HCT116 (cell line): ENCODE results near the gene FEV. TPM values are rescaled to one million over a fixed set of nuclear protein-coding genes. Genes with fewer than 3 reads are reported as not detected.

ENCODE experiments used
- ATAC-seq: fragments of 200-7000 bp; cut with Tn5 transposase; 2 replicates; pipeline ENCODE4 v1.9.1; 2020; ENCODE audit warnings: mild to moderate bottlenecking, moderate library complexity
- BruUV-seq: library from RNA; stranded (reverse); fragments of 400-500 nt; replicated peaks from 2 replicates; lab custom pipeline; 2021; lab: Mats Ljungman, UMichigan
- CTCF ChIA-PET: fragments of 300-600 bp; sonication (Branson Sonifier 250); formaldehyde crosslinking; loops from one replicate; lab custom pipeline; 2021; ENCODE audit warnings: antibody characterized with exemption; lab: Charles Lee
- POLR2A ChIA-PET: fragments of 300-600, 350-600 bp; sonication (Branson Sonifier 250); formaldehyde crosslinking; loops from one replicate; lab custom pipeline; 2021; ENCODE audit warnings: antibody characterized with exemption; lab: Charles Lee
- RAD21 ChIA-PET, 2 experiments: fragments of 300-600 bp; sonication (Branson Sonifier 250); formaldehyde crosslinking; loops; one replicate each; lab custom pipeline; 2023; ENCODE audit warnings: low total read pairs in 2 of 2; ENCODE audit not compliant: uncharacterized antibody in 2 of 2, unreplicated experiment in 2 of 2, low non-redundant PET in 1 of 2; lab: Charles Lee
- DNase-seq: peaks from one replicate; pipeline ENCODE4 v3.0.0-alpha.2; 2010; ENCODE audit warnings: low read depth, low spot score
- H2AFZ ChIP-seq: fragments of 200-600 bp; shearing (Covaris generic), sonication (generic); 2 replicates; pipeline ENCODE4 v1.6.1; 2017; ENCODE audit warnings: low read depth, mixed run types, mixed read lengths, antibody characterized with exemption, low read length; ENCODE audit not compliant: poor library complexity, severe bottlenecking
- H3K27ac ChIP-seq: 2 replicates; pipeline ENCODE4 v1.5.1; 2012; ENCODE audit warnings: low read depth, low read length
- H3K27me3 ChIP-seq: fragments of 200-600 bp; sonication (generic); 2 replicates; pipeline ENCODE4 v1.6.1; 2016; ENCODE audit warnings: mixed run types, low read length, mixed read lengths; ENCODE audit not compliant: insufficient read depth
- H3K36me3 ChIP-seq, 2 experiments: fragments of 200-500 bp in 1 of 2; fragments of 200-600 bp in 1 of 2; sonication (Bioruptor generic) in 1 of 2; sonication (generic) in 1 of 2; 2 replicates each; pipeline versions ENCODE4 v1.5.1 to v1.6.1; 2014 to 2016; ENCODE audit warnings: low read length in 2 of 2, inconsistent platforms in 1 of 2, mixed read lengths in 1 of 2, mixed run types in 1 of 2; ENCODE audit not compliant: insufficient read depth in 2 of 2, control insufficient read depth in 1 of 2
- H3K4me1 ChIP-seq, 2 experiments: fragments of 200-600 bp in 1 of 2; sonication (generic) in 1 of 2; 2 replicates each; pipeline versions ENCODE4 v1.5.1 to v1.6.1; 2012 to 2017; ENCODE audit warnings: low read length in 2 of 2, inconsistent platforms in 1 of 2, mild to moderate bottlenecking in 1 of 2, mixed read lengths in 1 of 2, mixed run types in 1 of 2, moderate library complexity in 1 of 2; ENCODE audit not compliant: insufficient read depth in 2 of 2, control insufficient read depth in 1 of 2
- H3K4me2 ChIP-seq: fragments of 200-600 bp; sonication (generic); 2 replicates; pipeline ENCODE4 v1.6.1; 2017; ENCODE audit warnings: mixed run types, low read length, mixed read lengths
- H3K4me3 ChIP-seq, 2 experiments: fragments of 200-600 bp in 1 of 2; sonication (generic) in 1 of 2; replicated peaks in 1 of 2; 2 replicates each; pipeline ENCODE4 v1.5.1; 2011 to 2016; ENCODE audit warnings: low read length in 2 of 2, control low read depth in 1 of 2, low read depth in 1 of 2, mild to moderate bottlenecking in 1 of 2, mixed read lengths in 1 of 2, mixed run types in 1 of 2
- H3K79me2 ChIP-seq: fragments of 200-600 bp; sonication (generic); 2 replicates; pipeline ENCODE4 v1.6.1; 2017; ENCODE audit warnings: mild to moderate bottlenecking, mixed run types, low read length, moderate library complexity, mixed read lengths; ENCODE audit not compliant: insufficient read depth
- H3K9ac ChIP-seq: fragments of 200-600 bp; sonication (generic); 2 replicates; pipeline ENCODE4 v1.6.1; 2016; ENCODE audit warnings: low read length, mixed read lengths
- H3K9me2 ChIP-seq: fragments of 200-600 bp; sonication (generic), shearing (Covaris generic); 2 replicates; pipeline ENCODE4 v1.6.1; 2017; ENCODE audit warnings: mixed run types, mild to moderate bottlenecking, moderate library complexity; ENCODE audit not compliant: insufficient read depth
- H3K9me3 ChIP-seq, 2 experiments: fragments of 200-500 bp in 1 of 2; fragments of 200-600 bp in 1 of 2; sonication (Bioruptor generic) in 1 of 2; sonication (generic) in 1 of 2; 2 replicates each; pipeline ENCODE4 v1.6.1; 2014 to 2017; ENCODE audit warnings: low read length in 2 of 2, mixed read lengths in 2 of 2, inconsistent platforms in 1 of 2, low read depth in 1 of 2, mild to moderate bottlenecking in 1 of 2, mixed run types in 1 of 2, moderate library complexity in 1 of 2; ENCODE audit not compliant: control insufficient read depth in 1 of 2, insufficient read depth in 1 of 2
- H4K20me1 ChIP-seq: fragments of 200-600 bp; sonication (generic), shearing (Covaris generic); 2 replicates; pipeline ENCODE4 v1.6.1; 2017; ENCODE audit warnings: mixed run types, mild to moderate bottlenecking, moderate library complexity; ENCODE audit not compliant: insufficient read depth
- ATF3 ChIP-seq: IDR thresholded peaks from 2 replicates; pipeline ENCODE4 v1.6.1; 2012
- CEBPB ChIP-seq: IDR thresholded peaks from 2 replicates; pipeline ENCODE4 v1.6.1; 2012; ENCODE audit warnings: low read depth
- CTCF ChIP-seq, 3 experiments: fragments of 200-600 bp in 1 of 3; sonication (generic) in 1 of 3; IDR thresholded peaks in 2 of 3; conservative IDR thresholded peaks in 1 of 3; 2 replicates each; pipeline ENCODE4 v1.5.1; 2012 to 2017; ENCODE audit warnings: low read depth in 2 of 3, low read length in 2 of 3, antibody characterized with exemption in 1 of 3, borderline replicate concordance in 1 of 3, control low read depth in 1 of 3, mild to moderate bottlenecking in 1 of 3, mixed read lengths in 1 of 3, mixed run types in 1 of 3, moderate library complexity in 1 of 3; ENCODE audit not compliant: insufficient read depth in 1 of 3
- EGR1 ChIP-seq: IDR thresholded peaks from 2 replicates; pipeline ENCODE4 v1.6.1; 2012; ENCODE audit warnings: low read depth
- ELF1 ChIP-seq: IDR thresholded peaks from 2 replicates; pipeline ENCODE4 v1.6.1; 2012; ENCODE audit warnings: low read depth, borderline replicate concordance
- EZH2phosphoT487 ChIP-seq: fragments of 200-600 bp; IDR thresholded peaks from 2 replicates; pipeline ENCODE4 v1.6.1; 2018; ENCODE audit warnings: antibody characterized with exemption, borderline replicate concordance
- FOSL1 ChIP-seq: IDR thresholded peaks from 2 replicates; pipeline ENCODE4 v1.6.1; 2012; ENCODE audit warnings: low read depth
- JUND ChIP-seq: IDR thresholded peaks from 2 replicates; pipeline ENCODE4 v1.6.1; 2012
- MAX ChIP-seq: IDR thresholded peaks from 2 replicates; pipeline ENCODE4 v1.6.1; 2012
- POLR2A ChIP-seq: IDR thresholded peaks from 2 replicates; pipeline ENCODE4 v1.7.0; 2011; ENCODE audit warnings: borderline replicate concordance; ENCODE audit not compliant: insufficient read depth, insufficient read length; ENCODE audit errors: extremely low read depth
- POLR2AphosphoS5 ChIP-seq: IDR thresholded peaks from 2 replicates; pipeline ENCODE4 v1.6.1; 2011; ENCODE audit warnings: mild to moderate bottlenecking, low read depth, low read length, moderate library complexity
- RAD21 ChIP-seq: IDR thresholded peaks from 2 replicates; pipeline ENCODE4 v1.6.1; 2012; ENCODE audit warnings: low read depth, mild to moderate bottlenecking
- SIN3A ChIP-seq: IDR thresholded peaks from 2 replicates; pipeline ENCODE4 v1.6.1; 2012; ENCODE audit warnings: low read depth
- SP1 ChIP-seq: IDR thresholded peaks from 2 replicates; pipeline ENCODE4 v1.6.1; 2012; ENCODE audit warnings: low read depth
- SRF ChIP-seq: IDR thresholded peaks from 2 replicates; pipeline ENCODE4 v1.6.1; 2012; ENCODE audit warnings: low read depth
- TCF7L2 ChIP-seq: IDR thresholded peaks from 2 replicates; pipeline ENCODE4 v1.7.0; 2011; ENCODE audit warnings: borderline replicate concordance, inconsistent platforms; ENCODE audit not compliant: insufficient read depth, insufficient read length; ENCODE audit errors: extremely low read depth
- ZFX ChIP-seq: fragments of 450-650 bp; IDR thresholded peaks from 2 replicates; pipeline ENCODE4 v1.6.1; 2017
- intact Hi-C: fragments of 100-400 bp; cut with micrococcal nuclease; formaldehyde crosslinking; loops from 2 replicates; pipeline ENCODE4 v1.10.0; 2022
- total RNA-seq: library from RNA; stranded (reverse); gene quantifications from one replicate; pipeline ENCODE4 v1.2.1, GENCODE V29; 2021; ENCODE audit not compliant: unreplicated experiment

The FEV gene
- total RNA-seq, 1 experiment from 2014 or later, result not detected

- Histone ChIP-seq H3K27ac (no peak overlapping the region), H3K9ac (no peak overlapping the region), H3K9me2 (no peaks in the 10 kb centered on the region), H3K4me2 (no peak overlapping the region), H3K4me1 (no peaks in the 10 kb centered on the region), H3K27me3 (no peaks in the 10 kb centered on the region), H3K79me2 (no peaks in the 10 kb centered on the region), H2AFZ (no peak overlapping the region), H3K36me3 (no peaks in the 10 kb centered on the region), H3K9me3 (no peaks in the 10 kb centered on the region), H3K4me3 (no peak overlapping the region), H4K20me1 (no peaks in the 10 kb centered on the region)
- BruUV-seq, result no TSS peak
- ChIA-PET CTCF (interaction anchor here (1.4 to 3.9 kb wide), 3 partner anchors 11 to 14 kb away, joined by 3 to 21 read pairs (median 7); no protein-coding TSS in a partner anchor), POLR2A (no interaction called here), RAD21 (no interaction called here)
- ATAC-seq (no peak), DNase-seq (no peak)
- TF ChIP-seq TCF7L2 (no peak), CEBPB (no peak), JUND (no peak)
- intact Hi-C loops, result no loop called here
These were observed 33.3 kb upstream of the FEV start for GRCh38 chr2:219018286-219018685.

GRCh38 chr2:219017201-219017931, 32.4 kb upstream of the FEV start:
- Histone ChIP-seq H3K9me3 (no peaks in the 10 kb centered on the region), H3K27ac (no peak overlapping the region), H3K4me2 (no peak overlapping the region), H3K36me3 (no peaks in the 10 kb centered on the region), H3K27me3 (no peaks in the 10 kb centered on the region), H3K4me3 (no peak overlapping the region), H3K9ac (no peak overlapping the region), H2AFZ (no peak overlapping the region), H3K79me2 (no peaks in the 10 kb centered on the region), H3K9me2 (no peaks in the 10 kb centered on the region), H4K20me1 (no peaks in the 10 kb centered on the region), H3K4me1 (no peaks in the 10 kb centered on the region)
- no TSS peak for BruUV-seq
- TF ChIP-seq CTCF (IDR thresholded peaks at IDR 0.05 in 2 of 3, conservative IDR thresholded peaks at IDR 0.05 in 1 of 3; ENCODE audit: borderline replicate concordance in 1 of 3, insufficient read depth in 1 of 3, low read depth in 2 of 3, low read length in 2 of 3), result no peak
- no peak for TF ChIP-seq POLR2AphosphoS5
- TF ChIP-seq EZH2phosphoT487, result no peak
- TF ChIP-seq SRF, result no peak
- no peak for TF ChIP-seq SP1
- TF ChIP-seq POLR2A, result no peak
- no peak for TF ChIP-seq RAD21
- no peak for TF ChIP-seq EGR1
- TF ChIP-seq ELF1, result no peak
- TF ChIP-seq FOSL1, result no peak
- no peak for TF ChIP-seq ZFX
- no peak for TF ChIP-seq ATF3
- no peak for TF ChIP-seq SIN3A
- no peak for TF ChIP-seq MAX
- no peak for TF ChIP-seq TCF7L2
- ChIA-PET CTCF (interaction anchor here (1.4 to 2.1 kb wide), 2 partner anchors 13 kb away, joined by 3 to 7 read pairs; no protein-coding TSS in a partner anchor), RAD21 (no interaction called here), POLR2A (no interaction called here)
- ATAC-seq, result no peak
- intact Hi-C loops, result no loop called here
- no peak for DNase-seq
